SK-N-MC (cell line): ENCODE results near the gene PIGR.

ENCODE experiments used
- EZH2 ChIP-seq: fragments of 200-600 bp; sonication (generic); IDR thresholded peaks from one replicate; pipeline ENCODE4 v1.6.1; 2017; ENCODE audit warnings: antibody characterized with exemption
- POLR2AphosphoS5 ChIP-seq: IDR thresholded peaks from 2 replicates; pipeline ENCODE4 v1.6.1; 2012; ENCODE audit warnings: mild to moderate bottlenecking, low read depth, low read length, borderline replicate concordance

DNA sequence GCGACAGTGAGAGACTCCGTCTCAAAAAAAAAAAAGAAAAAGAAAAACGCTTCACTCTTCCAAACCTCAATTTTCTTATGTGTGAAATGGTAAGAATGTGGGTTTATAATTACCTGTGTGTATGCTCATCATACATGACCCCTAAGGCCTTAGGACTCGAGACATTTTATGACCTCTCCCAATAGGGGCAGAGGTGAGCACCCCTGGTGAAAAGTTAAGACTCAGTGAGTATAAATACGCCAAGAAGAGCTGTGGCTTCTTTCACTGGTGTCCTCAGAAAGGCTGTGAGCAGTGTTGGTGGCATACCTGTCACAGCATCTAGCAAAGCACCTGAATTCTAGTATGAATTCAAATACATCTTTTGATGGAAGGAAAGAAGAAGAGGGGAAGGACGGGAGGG, 16.7 kb downstream of the PIGR start:
- TF ChIP-seq POLR2AphosphoS5 (no peak), EZH2 (no peak)
